Stimulated activated CD4-positive, alpha-beta T cell treated with anti-CD3 and anti-CD28 coated beads, TNF-alpha, amount 100 ng/mL, for 48 hours (primary cell): ENCODE data around the gene TJAP1.
A peak's percentile ranks its signal among the peaks of the same experiment; 100 is the strongest.
"Not testable (repeated sequence)": the region's sequence is repeated elsewhere in the genome, so short reads cannot be mapped to it uniquely, and the experiment has no call there.

ENCODE experiments used
- DNase-seq, 3 donors: peaks; one replicate each; pipeline ENCODE4 v3.0.0-alpha.2; 2020; ENCODE audit warnings: low read depth in 3 of 3

TJAP1 gene

GRCh38 chr6:43454290-43454695 is 23.1 kb upstream of the TJAP1 start:
- peak; percentile 45 to 67 (median 53) for DNase-seq

DNA sequence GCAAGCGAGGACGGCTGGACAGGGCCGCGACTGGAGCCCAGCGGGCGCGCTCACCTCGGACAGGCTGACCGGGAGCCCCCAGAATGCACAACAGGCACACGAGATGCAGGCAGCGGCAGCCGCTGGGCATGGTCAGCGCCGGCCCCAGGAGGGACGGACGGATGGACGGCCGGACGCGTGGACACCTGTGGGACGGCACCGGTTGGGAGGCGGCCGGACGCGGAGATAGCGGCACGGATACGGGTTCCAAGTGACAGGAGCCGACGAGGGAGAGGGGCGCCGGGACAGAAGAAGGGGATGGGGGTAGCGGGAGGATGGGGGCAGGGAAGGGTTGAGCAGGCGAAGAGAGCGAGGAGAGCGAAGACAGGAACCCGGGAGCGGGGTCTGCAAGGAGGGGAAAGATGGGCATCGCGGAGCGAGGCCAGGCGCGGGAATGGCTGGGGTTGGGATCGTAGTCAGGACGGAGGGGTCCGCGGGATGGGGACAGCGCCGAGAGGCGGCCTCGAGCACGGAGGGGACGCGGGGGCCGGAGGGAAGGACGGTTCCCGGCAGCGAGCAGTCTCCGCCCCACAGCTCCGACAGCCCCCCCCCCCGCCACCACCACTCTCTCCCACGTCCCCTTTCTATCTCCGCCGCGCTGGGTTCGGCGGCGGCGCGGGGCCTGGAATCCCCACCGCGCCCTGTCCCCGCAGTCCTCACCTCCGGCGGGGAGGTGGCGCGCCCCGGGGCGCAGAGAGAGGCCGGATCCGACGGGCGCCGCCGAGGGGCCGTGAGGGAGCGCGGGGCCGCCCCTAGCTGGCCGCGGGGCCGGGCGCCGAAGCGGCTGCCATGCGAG is 22.5 kb upstream of the TJAP1 start:
- DNase-seq, result peak in 1 of 3 donors; percentile 13

DNA sequence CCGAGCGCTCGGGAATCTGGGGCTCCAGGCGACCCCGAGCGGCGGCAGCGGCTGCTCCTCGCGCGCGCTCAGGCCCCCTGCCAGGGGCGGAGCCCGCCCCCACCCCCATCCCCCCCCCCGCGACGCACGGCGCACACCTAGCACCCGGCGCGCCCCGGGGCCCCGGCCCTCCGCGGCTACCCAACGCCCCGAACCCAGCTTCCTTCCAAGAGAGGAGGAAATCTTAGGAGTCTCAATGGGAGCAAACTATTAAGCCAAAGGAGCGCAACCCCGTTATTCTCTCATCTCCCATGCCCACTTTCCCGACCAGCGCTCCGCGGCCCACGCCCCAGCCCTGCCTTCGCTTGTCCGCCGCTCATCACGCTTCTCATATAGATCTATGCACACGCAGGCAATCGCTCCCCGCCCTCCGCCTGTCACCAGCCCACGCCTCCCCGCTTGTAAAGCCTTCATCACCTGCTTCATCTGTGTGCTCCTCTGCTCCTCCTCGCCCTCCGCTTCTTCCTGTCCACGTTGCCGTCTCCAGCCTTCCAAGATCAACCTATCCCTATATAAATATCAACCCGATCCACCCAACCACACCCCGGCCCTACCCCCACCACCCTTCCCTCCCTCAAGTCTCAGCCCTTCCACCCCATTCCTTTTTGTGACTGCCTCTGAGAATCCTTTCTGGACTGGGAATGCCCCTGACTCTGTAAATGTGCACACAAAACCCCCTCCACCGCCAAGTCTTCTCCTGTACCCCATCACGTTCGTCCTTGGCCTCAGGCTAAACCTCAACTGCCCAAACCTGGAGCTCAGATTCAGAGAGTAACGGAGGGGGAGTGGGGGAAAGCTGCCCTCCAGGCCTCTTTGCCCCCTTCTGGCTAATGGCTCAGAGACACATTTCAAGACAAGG is 21.6 kb upstream of the TJAP1 start, which contains the start of gene DLK2:
DLK2 (minus strand) TSS at position 18 of the 898 bp plus-strand sequence. CDS start 723 bp downstream, outside the sequence.
- peak in 2 of 3 donors; percentile 21 to 56 for DNase-seq

GRCh38 chr6:43457643-43458042 is 19.7 kb upstream of the TJAP1 start:
- no peak for DNase-seq

DNA sequence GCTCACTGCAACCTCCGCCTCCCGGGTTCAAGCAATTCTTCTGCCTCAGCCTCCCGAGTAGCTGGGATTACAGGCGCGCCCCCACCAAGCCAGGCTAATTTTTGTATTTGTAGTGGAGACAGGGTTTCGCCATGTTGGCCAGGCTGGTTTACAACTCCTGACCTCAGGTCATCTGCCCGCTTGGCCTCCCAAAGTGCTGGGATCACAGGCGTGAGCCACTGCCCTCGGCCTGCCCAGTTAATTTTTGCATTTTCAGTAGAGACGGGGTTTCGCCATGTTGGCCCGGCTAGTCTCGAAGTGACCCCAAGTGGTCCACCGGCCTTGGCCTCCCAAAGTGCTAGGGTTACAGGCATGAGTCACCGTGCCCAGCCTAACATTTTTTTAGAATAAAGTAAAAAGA is 19.2 kb upstream of the TJAP1 start:
- DNase-seq, result not testable (repeated sequence)

DNA sequence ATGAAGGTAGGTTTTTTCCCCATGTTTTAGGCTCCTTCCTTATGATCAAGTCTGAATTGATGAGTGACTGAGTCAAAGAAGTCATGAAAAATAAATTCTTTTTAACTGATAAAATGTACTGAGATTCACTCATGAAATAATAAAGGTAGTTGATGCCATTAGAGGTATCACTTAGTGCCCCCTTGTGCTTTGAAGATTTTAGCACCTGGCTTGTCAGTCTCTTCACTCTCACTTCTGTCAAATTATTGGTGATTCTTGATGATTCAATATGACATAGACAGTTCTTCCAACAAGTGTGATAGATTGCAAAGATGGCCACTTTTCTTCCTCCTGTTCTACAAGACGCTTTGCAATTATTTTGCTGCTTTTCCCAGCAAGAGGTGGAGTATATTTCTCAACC is 17.8 kb upstream of the TJAP1 start:
- DNase-seq, result no peak

DNA sequence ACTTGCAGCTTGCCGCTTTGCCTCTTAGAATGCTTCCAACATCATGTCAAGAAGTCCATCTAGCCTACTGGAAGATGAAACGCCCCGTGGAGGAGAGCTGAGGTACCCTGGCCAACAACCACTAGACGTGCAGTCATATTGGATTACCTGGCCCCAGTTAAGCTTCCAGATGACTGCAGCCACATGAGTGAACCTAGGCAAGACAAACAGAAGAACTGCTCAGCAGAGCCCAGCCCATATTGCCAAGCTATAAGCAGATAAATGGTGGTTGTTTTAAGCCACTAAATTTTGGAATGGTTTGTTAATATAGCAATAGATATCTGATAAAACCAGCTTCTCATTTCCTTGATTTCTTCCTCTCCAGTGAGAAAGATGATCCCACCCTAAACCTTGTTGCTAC is 17.3 kb upstream of the TJAP1 start:
- no peak for DNase-seq

DNA sequence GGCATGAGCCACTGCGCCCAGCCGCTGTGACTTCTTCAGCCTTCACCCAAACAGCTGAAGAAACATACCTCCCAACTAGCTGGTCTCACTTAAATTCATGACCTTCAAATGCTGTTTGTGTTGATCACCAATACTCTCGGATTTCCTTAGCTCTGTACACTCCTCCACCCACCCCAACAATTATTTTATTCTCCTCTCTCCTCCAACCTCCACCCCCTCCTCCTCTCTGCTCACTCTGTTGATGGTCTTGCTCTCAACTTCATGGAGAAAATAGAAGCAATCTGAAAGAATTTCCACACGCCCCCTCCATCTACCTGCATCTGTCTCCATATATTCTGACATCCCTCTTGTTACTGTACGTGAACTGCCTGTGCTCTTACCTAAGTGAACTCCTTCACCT is 15.4 kb upstream of the TJAP1 start:
- no peak for DNase-seq

- no peak for DNase-seq
These were observed 13.0 kb upstream of the TJAP1 start for GRCh38 chr6:43464337-43464736.

DNA sequence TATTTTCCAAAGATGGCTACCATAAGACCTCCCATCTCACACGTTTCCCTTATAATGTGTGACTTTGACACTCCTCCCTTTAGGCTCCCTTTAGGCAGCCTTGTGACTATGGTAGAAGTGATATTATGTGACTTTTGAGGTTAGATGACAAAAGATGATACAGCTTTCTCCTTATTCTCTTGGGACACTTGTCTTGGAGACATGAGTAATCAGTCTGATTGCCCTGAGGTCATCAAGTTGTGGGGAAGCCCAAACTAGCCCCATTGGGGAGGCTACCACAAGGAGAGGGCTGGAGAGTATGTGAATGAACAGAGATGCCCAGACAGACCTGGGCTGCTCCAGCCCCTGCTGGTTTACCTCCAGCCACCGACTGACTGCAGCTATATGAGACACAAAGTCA is 11.4 kb upstream of the TJAP1 start:
- no peak for DNase-seq

- DNase-seq, result not testable (repeated sequence)
These were observed 10.1 kb upstream of the TJAP1 start for GRCh38 chr6:43467265-43467664.

DNA sequence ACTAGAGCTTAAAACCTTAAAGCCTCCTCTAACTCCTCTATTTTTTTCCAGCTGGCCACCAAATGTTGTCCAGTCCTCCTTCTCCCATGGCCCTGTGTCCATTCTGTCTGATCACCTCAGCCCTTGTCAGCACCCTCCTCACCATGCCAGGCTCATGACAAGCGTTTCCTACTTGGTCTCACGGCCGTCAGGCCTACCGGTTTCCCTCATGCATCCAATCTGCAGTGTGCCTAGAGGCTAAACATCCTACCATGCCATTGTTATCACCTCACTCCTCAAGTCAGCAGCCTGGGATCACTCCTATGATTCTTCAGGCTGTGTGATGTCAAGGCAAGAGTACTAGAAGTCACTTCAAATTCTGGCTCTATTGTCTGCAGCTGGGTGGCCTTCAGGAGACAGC is 9.6 kb upstream of the TJAP1 start:
- DNase-seq, result no peak

- DNase-seq, result no peak
These were observed 9.1 kb upstream of the TJAP1 start for GRCh38 chr6:43468240-43468639.

GRCh38 chr6:43468748-43469681 is 8.4 kb upstream of the TJAP1 start:
- no peak for DNase-seq

DNA sequence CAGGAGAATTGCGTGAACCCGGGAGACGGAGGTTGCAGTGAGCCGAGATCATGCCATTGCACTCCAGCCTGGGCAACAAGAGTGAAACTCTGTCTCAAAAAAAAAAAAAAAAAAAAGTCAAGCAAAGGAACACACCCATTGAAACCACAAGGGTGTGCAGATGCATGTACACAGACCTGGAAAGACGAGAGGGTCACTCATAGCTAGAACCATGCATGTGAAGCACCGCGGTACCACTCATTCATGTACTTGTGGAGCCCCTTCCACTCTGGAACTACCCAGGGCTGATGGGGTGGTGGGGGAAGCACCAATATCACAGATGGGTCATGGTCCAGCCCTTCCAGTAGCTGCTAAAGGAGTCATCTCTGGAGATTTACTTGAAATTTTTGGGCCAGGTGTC is 7.4 kb upstream of the TJAP1 start:
- DNase-seq, result no peak

GRCh38 chr6:43471399-43471798 is 6.0 kb upstream of the TJAP1 start:
- no peak for DNase-seq

- DNase-seq, result no peak
These were observed 4.9 kb upstream of the TJAP1 start for GRCh38 chr6:43472515-43472914.

DNA sequence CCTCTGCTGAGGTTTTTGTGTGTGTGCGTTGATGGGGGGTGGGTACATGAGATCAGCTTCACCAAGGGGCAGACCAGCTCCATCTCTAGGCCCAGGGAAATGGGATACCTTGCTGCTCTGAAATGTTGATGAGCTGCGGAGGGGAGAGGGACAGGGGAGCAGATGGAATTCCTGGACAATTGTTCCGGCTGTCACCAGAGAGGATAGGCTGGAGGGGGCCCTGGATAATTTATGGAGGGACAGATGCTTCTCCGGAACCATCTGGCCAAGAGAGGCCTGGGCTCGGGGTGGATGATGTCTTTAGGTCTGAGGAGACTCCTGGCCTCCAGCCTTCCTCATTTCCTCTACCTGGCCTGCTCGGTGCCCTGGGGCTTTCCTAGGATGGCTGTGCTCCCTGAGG is 1.9 kb upstream of the TJAP1 start:
- DNase-seq, result no peak

DNA sequence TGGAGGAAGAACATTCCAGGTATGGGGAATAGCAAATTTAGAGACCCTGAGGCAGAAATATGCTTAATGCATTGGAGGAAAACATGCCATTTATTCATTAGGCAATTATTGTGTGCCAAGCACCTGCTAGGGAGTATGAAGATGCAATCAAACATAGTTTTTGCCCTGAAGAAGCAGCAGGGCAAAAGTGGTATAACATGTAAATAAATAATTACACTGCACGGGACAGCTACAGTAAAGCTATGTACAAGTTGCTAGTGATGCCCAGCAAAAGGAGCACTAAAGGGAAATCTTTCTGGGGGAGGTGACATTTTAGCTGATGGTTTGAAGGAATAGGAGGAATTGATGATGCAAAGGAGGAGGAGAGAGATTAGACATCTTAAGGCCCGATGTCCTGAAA is 624 bp upstream of the TJAP1 start:
- DNase-seq, result no peak

DNA sequence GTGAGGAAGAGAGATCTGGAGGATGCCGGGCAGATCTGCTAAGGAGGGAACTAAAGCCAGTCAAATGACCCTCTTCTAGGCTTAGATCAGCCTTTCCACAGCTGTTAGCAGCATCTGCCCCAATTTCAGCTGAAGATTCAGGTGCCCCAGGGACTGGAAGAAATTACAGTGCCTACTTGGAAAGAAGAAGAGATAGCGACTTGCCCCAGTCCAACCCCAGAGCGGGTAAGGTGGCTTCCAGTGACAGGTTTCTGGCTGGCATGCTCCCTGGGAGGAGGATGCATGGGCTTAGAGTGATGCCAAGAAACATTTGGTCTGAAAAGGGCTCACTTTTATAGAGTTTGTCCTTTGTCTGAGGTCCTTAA is 620 bp downstream of the TJAP1 start:
- no peak for DNase-seq

DNA sequence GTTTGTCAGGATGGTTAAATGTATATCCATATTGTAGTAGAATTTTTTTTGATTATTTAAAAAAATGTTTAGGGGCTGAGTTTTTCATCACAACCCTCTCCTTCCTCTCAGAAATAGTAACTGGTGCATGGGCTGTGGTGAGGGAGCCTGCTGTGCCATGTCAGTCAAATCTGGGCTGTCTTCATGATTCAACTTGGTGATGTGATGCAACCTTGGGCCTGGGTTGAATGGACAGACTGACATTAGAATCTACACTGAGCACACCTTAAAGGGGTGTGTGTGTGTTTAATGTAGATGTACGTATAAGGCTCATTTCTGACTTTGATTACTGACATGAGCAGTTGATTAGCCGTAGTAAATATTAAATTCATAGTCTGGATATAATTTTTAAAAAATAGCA is 3.7 kb downstream of the TJAP1 start:
- DNase-seq, result peak in 1 of 3 donors; percentile 15
